HG03571 (cell line): ENCODE results near the gene RPL35A.
A peak's percentile ranks its signal among the peaks of the same experiment; 100 is the strongest.
"Not testable (repeated sequence)": the region's sequence is repeated elsewhere in the genome, so short reads cannot be mapped to it uniquely, and the experiment has no call there.

ENCODE experiments used
- ATAC-seq: cut with Tn5 transposase; IDR thresholded peaks from one replicate; pipeline ENCODE4 v1.9.1; 2021; ENCODE audit not compliant: unreplicated experiment

The RPL35A gene

GRCh38 chr3:197951392-197951990 lies 1.5 kb downstream of the RPL35A start:
- ATAC-seq: no peak

DNA sequence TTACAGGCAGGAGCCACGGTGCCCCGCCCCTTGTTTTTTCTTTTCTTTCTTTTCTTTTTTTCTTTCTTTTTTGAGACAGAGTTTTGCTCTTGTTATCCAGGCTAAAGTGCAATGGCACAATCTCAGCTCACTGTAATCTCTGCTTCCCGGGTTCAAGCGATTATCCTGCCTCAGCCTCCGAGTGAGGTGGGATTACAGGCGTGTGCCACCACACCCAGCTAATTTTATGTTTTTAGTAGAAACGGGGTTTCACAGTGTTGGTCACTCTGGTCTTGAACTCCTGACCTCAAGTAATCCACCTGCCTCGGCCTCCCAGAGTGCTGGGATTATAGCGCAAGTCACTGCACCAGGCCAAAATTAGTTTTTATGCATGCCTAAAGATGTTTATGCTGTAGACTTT lies 2.5 kb downstream of the RPL35A start:
- ATAC-seq: no peak

GRCh38 chr3:197953325-197953724 lies 3.3 kb downstream of the RPL35A start:
- no peak for ATAC-seq

GRCh38 chr3:197953881-197954280 lies 3.9 kb downstream of the RPL35A start:
- no peak for ATAC-seq

GRCh38 chr3:197955892-197956477 lies 6.0 kb downstream of the RPL35A start:
- no peak for ATAC-seq

DNA sequence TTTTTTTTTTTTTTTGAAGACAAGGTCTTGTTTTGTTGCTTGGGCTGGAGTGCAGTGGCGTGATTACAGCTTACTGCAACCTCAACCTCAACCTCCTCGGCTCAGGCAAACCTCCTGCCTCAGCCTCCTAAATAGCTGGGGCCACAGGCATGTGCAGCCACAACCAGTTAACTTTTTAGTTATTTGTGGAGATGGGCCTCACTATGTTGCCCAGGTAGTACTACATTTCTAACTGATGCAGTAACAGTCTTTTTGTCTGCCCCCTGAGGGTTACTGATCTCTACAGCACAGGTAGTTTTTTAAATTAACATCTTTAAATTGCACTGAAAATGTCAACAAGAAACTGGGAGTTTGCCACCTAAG lies 6.6 kb downstream of the RPL35A start:
- ATAC-seq: no peak

- ATAC-seq: no peak
Measured at GRCh38 chr3:197957790-197958133, 7.8 kb downstream of the RPL35A start.

GRCh38 chr3:197958346-197958745 lies 8.4 kb downstream of the RPL35A start:
- no peak for ATAC-seq

DNA sequence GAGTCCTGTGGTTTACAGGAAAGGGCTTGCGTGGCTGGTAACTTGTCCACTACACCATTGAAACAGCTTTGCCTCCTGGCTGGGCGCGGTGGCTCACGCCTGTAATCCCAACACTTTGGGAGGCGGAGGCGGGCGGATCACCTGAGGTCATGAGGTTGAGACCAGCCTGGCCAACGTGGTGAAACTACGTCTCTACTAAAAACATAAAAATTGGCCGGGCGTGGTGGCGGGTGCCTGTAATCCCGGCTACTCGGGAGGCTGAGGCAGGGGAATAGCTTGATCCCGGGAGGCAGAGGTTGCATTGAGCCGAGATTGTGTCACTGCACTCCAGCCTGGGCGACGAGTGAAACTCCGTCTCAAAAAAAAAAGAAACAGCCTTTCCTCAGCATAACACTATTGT lies 8.9 kb downstream of the RPL35A start:
- ATAC-seq: not testable (repeated sequence)

- ATAC-seq: no peak
Measured at GRCh38 chr3:197959500-197959890, 9.5 kb downstream of the RPL35A start.

DNA sequence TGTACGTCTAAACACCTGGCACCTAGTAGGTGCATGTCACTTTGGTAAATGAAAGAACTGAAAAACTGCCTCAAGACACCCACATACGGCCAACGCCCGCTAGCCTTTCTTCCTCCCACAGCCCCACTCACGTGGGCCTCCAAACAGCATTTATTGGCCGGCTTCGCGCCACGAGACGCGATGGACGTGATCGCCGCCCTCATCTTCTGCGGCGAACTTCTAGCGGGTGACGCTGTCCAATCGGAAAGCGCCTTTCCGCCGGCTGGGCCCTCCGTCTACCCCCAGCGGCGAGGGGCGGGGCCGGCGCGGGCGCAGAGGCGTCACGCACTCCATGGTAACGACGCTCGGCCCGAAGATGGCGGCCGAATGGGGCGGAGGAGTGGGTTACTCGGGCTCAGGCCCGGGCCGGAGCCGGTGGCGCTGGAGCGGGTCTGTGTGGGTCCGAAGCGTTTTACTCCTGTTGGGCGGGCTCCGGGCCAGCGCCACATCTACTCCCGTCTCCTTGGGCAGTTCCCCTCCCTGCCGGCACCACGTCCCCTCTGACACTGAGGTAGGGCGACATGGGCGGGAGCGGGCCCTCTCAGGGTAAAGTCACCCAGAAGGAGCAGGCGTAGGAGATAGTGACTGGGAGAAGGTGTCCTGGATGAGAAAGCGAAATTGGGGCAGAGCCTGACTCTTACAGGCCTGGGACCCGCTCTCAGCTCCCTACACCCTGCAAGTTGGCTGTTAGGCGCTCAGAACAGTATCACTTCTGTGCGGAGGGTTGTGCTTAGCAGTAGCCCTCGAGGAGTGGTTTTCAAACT lies 10.1 kb downstream of the RPL35A start, which contains the start of gene LMLN:
TSS of gene LMLN (plus strand) at position 327 of the 803 bp plus-strand sequence. CDS start at position 356, 29 bp downstream.
- ATAC-seq: peak; percentile 96

DNA sequence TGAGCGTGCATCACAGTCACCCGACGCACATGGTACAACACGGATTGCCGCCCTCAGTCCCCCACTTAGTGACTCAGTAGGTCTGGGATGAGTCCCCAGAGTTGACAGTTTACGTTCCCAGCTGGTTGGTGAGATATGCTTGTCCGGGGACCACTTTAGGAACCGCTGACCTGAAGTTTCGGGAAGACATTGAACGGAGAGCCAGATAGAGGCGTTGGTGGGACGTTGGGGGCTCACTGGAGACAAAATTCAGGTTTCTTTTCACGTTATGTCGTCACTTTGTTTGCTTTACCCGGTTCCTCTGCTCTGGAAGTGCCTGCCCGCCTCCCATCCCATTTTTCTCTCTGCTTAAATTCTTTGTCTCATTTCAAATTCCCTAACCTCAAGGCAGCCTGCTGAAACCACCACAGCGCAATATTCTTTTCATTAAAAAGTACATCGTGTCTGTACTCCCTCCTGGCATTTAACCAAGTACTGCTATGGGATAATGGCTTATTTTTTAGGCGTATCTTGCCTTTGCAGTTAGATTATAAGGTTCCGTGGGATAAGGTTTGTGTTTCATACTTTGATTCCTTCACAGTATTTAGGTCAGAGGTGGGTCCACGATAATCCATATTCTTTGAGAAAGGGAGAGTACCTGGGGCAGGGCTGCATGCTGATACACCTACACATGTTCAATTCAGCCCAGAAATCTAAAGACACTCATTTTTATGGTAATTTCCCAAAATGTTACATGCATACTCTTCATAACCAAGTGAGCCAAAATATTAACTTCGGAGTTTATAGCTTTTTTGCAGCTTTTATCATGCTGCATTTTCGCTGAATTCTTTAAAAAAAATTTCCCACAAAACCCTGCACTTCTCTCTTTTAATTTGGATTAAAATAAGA lies 10.9 kb downstream of the RPL35A start:
- ATAC-seq: no peak

DNA sequence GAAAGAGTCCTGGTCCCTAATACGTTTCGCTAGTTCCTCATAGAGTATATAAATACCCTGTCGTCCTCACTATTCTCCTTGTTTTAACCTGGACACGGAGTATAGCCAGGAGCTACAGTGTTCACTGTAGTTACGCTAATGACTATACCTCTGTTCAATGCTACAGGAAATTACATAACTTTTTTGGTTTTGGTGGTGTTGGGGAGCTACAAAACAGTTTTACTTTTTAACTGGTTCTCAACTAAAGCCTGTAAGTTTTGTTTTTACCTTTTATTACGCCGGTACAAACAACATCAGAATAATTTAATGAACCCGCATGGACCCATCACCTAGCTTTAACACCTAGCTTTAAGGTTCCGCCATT lies 11.6 kb downstream of the RPL35A start:
- ATAC-seq: no peak

- no peak for ATAC-seq
Measured at GRCh38 chr3:197963019-197963637, 13.1 kb downstream of the RPL35A start.

DNA sequence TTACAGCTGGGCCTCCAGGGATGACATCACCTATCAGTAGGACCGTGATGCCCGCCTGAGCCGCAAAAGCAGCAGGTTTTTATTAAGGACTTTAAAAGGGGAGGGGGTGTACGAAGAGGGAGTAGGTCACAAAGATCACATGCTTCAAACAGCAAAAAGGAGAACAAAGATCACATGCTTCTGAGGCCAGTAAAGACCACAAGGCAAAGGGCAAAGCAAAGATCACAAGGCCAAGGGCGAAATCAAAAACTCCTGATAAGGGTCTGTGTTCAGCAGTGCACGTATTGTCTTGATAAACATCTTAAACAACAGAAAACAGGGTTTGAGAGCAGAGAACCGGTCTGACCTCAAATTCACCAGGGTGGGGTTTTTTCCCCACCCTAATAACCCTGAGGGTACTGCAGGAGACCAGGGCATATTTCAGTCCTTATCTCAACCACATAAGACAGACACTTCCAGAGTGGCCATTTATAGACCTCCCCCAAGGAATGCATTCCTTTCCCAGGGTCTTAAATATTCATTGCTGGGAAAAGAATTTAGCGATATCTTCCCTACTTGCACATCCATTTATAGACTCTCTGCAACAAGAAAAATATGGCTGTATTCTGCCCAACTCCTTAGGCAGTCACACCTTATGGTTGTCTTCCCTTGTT lies 17.5 kb downstream of the RPL35A start:
- ATAC-seq: not testable (repeated sequence)

DNA sequence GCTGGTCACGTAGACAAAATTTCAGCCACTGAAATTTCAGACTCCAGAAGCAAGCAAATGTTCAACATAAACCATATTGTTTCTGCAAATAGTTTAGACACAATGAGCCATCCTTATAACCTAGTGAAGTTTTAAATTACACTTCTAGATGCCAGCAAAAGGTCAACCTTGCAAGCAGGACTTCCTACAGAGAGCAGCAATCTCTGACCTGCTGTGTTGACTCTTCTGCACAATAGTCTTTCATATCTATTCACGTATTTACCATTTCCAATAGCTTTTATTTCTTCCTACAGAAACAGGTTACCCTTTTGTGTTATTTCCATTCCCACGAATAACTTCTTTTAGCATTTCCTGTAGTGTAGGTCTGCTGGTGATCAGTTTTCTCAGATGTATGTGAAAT lies 20.6 kb downstream of the RPL35A start:
- ATAC-seq: no peak

GRCh38 chr3:197974016-197974415 lies 24.0 kb downstream of the RPL35A start:
- no peak for ATAC-seq

GRCh38 chr3:197975311-197975710 lies 25.3 kb downstream of the RPL35A start:
- ATAC-seq: no peak

DNA sequence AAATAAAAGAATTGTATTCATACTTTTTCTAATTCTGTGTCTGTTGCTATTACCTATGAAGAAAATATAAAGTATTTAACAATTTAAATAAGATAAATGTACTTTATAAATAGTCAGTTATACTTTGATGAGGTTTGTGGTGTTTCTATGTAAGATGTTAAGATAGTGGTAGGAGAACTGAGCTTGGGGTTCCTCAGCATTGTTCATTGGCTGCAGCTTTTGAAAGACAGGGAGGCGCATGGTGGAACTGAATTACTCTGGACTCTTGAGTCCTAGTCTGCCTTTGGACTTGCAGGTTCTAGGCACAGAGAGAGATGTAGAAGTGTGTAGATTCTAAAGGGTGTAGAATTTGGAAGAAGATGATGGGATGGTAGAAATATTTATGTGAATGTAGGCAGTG lies 33.1 kb downstream of the RPL35A start:
- no peak for ATAC-seq

GRCh38 chr3:197989651-197990050 lies 39.7 kb downstream of the RPL35A start:
- no peak for ATAC-seq
